Tibial artery (tissue), 4 donors: ENCODE data around the gene ETS1.

Source experiments
- DNase-seq, 2 donors: peaks; one replicate each; pipeline ENCODE4 v3.0.0-alpha.2; 2019
- H3K27ac ChIP-seq, 2 donors: fragments of 200-600 bp; sonication (generic) in 1 of 2; 1 replicate in 1 of 2; 2 replicates in 1 of 2; pipeline ENCODE4 v1.5.1; 2018 to 2019; ENCODE audit warnings: mild to moderate bottlenecking in 1 of 2
- H3K27me3 ChIP-seq, 2 donors: fragments of 200-600 bp; sonication (generic) in 1 of 2; one replicate each; pipeline versions ENCODE4 v1.5.1 to v1.6.0; 2016 to 2019
- H3K36me3 ChIP-seq, 3 donors: fragments of 200-600 bp; sonication (generic) in 2 of 3; one replicate each; pipeline ENCODE4 v1.5.1; 2016 to 2019; ENCODE audit warnings: mild to moderate bottlenecking in 2 of 3
- H3K4me1 ChIP-seq, 4 donors: fragments of 200-600 bp; sonication (generic) in 2 of 4; 1 replicate in 3 of 4; 2 replicates in 1 of 4; pipeline ENCODE4 v1.5.1; 2016 to 2019
- H3K4me3 ChIP-seq, 2 donors: fragments of 200-600 bp; sonication (generic) in 1 of 2; 1 replicate in 1 of 2; 2 replicates in 1 of 2; pipeline ENCODE4 v1.5.1; 2018 to 2019; ENCODE audit warnings: mild to moderate bottlenecking in 2 of 2
- H3K9me3 ChIP-seq, 3 donors: fragments of 200-600 bp; sonication (generic) in 1 of 3; one replicate each; pipeline ENCODE4 v1.5.1; 2016 to 2019
- intact Hi-C: fragments of 100-400 bp; cut with DNase I; formaldehyde crosslinking; loops from one replicate; pipeline ENCODE4 v1.15.0; 2023; ENCODE audit warnings: low total_unique reads
- TF ChIP-seq, protein P1 (sequence below), 2 experiments: fragments of 200-600 bp in 1 of 2; fragments of 450-650 bp in 1 of 2; IDR thresholded peaks; one replicate each; pipeline ENCODE4 v1.5.1; 2017 to 2019; ENCODE audit warnings: antibody characterized with exemption in 2 of 2, mild to moderate bottlenecking in 1 of 2, moderate library complexity in 1 of 2

The ETS1 gene

DNA sequence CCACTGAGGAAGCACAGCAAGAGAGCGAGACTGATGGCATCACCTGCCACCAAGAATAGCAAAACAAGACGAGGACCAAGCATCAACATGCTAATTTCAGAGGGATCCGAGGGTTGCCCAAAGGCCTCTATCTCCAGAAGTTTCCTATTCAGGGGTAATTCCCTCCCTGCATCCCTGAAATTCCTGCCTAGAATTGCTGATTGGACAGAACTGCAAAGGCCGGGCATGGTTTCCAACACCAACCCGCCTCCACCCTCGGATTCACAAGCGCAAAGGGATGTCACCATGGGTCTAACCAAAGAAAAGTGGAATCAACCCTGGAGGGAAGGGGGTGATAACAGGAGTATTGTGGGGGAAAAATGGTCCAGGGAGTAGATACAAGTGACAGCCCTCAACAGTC is 28.3 kb upstream of the ETS1 start:
- TF ChIP-seq, protein P1, sequence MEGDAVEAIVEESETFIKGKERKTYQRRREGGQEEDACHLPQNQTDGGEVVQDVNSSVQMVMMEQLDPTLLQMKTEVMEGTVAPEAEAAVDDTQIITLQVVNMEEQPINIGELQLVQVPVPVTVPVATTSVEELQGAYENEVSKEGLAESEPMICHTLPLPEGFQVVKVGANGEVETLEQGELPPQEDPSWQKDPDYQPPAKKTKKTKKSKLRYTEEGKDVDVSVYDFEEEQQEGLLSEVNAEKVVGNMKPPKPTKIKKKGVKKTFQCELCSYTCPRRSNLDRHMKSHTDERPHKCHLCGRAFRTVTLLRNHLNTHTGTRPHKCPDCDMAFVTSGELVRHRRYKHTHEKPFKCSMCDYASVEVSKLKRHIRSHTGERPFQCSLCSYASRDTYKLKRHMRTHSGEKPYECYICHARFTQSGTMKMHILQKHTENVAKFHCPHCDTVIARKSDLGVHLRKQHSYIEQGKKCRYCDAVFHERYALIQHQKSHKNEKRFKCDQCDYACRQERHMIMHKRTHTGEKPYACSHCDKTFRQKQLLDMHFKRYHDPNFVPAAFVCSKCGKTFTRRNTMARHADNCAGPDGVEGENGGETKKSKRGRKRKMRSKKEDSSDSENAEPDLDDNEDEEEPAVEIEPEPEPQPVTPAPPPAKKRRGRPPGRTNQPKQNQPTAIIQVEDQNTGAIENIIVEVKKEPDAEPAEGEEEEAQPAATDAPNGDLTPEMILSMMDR (IDR thresholded peaks at IDR 0.05), result no peak
- no peak overlapping the region for H3K27ac ChIP-seq
- H3K4me3 ChIP-seq, result no peak overlapping the region
- no peaks in the 10 kb centered on the region for H3K36me3 ChIP-seq
- peaks cover 0 to 10% of the 10 kb centered on the region in 2 donors for H3K27me3 ChIP-seq
- no peaks in the 10 kb centered on the region for H3K4me1 ChIP-seq
- intact Hi-C loops, result no loop called here
- no peak for DNase-seq
- no peaks in the 10 kb centered on the region for H3K9me3 ChIP-seq

DNA sequence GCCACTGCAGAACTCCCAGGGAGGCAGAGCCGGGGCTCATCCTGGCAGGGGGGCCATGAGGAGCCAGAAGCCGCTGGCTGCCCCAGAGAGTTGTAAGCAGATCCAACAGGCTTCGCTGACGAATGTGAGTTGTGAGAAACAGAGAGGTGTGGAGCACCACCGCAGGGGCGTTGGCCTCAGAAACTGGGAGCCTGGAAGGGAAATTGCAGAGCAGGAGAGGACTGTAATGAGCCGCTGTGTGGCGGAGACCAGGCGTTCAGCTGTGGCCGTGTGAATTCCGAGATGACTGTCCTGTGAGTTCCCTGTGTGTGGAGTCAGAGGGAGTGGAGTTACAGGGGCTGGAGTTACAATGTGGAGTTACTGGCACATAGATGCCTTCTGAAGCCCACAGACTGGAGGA is 27.7 kb upstream of the ETS1 start:
- intact Hi-C loops, result no loop called here
- Histone ChIP-seq H3K36me3 (no peaks in the 10 kb centered on the region), H3K4me3 (no peak overlapping the region), H3K4me1 (no peaks in the 10 kb centered on the region), H3K27ac (no peak overlapping the region), H3K27me3 (peaks cover 0 to 10% of the 10 kb centered on the region in 2 donors), H3K9me3 (no peaks in the 10 kb centered on the region)
- TF ChIP-seq, protein P1 (IDR thresholded peaks at IDR 0.05), result no peak
- no peak for DNase-seq

DNA sequence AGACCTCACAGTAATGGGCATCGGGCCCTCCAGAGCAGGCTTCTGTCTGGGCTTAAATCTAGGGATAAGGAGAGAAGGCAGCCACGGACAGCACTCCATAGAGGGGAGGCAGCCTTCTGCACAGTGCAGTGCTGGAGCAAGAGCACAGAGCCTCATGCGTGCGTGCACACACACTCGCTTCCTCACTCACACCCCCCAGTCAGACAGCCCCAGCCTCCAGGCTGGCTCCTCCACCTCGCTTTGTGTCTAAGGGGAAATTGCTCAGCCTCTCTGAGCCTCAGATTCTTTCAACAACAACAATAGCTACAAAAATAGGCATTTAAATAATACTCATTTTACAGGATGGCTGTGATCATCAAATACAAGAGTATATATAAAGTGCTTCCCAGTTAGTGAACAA is 26.7 kb upstream of the ETS1 start:
- DNase-seq, result no peak
- TF ChIP-seq, protein P1 (IDR thresholded peaks at IDR 0.05), result no peak
- H3K4me3 ChIP-seq, result no peak overlapping the region
- intact Hi-C loops, result no loop called here
- no peaks in the 10 kb centered on the region for H3K36me3 ChIP-seq
- H3K4me1 ChIP-seq, result no peaks in the 10 kb centered on the region
- no peaks in the 10 kb centered on the region for H3K9me3 ChIP-seq
- H3K27ac ChIP-seq, result no peak overlapping the region
- H3K27me3 ChIP-seq, result peaks cover 0 to 10% of the 10 kb centered on the region in 2 donors

DNA sequence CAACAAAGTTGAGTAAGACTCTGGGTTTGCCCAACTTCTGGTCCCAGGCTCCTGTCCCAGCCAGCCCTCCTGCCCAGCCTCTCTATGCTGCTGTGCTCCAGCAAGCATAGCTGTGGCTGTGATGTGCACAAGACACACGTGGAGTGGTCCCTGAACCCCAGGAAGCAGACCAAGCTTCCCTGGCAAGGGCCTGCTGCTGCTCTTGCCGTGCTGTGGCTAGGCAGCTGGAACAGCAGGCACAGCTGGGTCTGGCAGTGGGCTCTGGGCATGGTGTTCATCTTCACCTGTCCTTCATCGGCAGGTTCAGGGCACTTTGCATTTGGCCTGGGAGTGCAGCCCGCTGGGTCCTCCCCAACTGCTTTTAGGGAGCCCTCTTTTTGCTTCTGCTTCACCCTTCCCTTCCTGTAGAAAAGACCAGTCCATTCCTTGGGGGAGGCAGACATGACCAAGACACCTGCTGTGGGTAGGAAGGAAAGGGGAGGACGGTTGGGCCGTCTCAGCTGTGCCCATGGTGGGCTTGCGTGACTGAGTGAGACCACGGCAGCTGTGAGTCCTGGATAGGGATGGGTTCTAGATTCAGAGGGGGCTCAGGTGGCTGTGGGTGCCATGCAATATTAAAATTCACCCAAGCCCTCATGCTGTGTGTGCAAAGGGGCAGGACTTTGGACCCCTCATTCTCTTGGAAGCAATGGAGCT is 26.1 kb upstream of the ETS1 start:
- intact Hi-C loops, result no loop called here
- TF ChIP-seq, protein P1 (IDR thresholded peaks at IDR 0.05), result no peak
- Histone ChIP-seq H3K36me3 (no peaks in the 10 kb centered on the region), H3K4me3 (no peak overlapping the region), H3K9me3 (no peaks in the 10 kb centered on the region), H3K27ac (no peak overlapping the region), H3K27me3 (peaks cover 0 to 10% of the 10 kb centered on the region in 2 donors), H3K4me1 (no peaks in the 10 kb centered on the region)
- no peak for DNase-seq

DNA sequence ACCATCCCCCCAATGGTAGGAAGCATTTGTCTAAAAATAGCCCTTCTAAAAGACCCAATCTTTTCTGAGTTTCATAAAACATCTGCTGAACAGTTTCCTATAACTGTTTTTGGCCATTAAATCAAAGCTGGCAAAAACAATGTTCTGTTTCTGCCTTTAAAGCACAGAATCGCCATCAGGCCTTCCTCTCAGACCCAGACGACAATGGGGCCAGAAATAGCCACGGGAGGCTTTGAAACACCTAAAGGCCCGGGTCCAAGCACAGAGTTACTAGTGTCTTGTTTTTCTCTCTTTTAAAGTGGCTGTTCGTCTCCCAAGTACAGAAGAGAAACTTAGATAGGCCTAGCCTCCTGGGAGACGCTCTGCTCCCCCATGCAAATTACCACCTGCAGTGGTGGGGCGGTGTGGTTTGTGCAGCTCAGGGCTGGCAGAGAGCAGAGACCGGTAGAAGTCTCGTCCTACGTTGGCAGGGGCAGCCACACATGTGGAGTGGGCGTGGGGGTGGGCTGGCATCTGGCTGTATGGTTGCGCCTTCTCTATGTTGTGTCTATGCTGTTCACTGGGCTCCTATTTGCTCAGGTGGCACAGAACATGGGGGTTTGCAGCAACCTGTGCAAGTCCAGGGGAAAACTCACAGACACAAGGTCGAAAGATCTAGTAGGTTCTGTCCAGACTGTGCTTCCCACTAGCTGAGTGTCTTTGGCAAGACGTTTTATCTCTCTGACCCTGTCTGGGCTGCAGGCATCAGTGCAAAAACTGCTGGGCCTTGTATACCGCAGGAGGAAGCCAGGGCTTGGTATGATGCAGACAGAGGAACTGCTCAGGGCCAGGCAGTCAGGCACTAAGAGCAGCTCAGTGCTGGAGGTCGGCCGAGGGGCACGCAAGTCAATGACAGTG is 23.6 kb upstream of the ETS1 start:
- TF ChIP-seq, protein P1 (IDR thresholded peaks at IDR 0.05), result no peak
- intact Hi-C loops, result no loop called here
- Histone ChIP-seq H3K4me1 (no peaks in the 10 kb centered on the region), H3K9me3 (no peaks in the 10 kb centered on the region), H3K36me3 (no peaks in the 10 kb centered on the region), H3K4me3 (no peak overlapping the region), H3K27me3 (peaks cover 0 to 10% of the 10 kb centered on the region in 2 donors), H3K27ac (no peak overlapping the region)
- DNase-seq, result no peak
